HepG2 (cell line): ENCODE data around the gene CNPY4. TPM values are rescaled to one million over a fixed set of nuclear protein-coding genes. Genes with fewer than 3 reads are reported as not detected.

Experiments
- AGO2 ChIP-seq: fragments of 200-400 bp; formaldehyde crosslinking; optimal IDR thresholded peaks from 2 replicates; pipeline ENCODE3; 2017; ENCODE audit warnings: mild to moderate bottlenecking, low read depth, low read length, moderate library complexity
- AKAP8 ChIP-seq: sonication (generic); formaldehyde crosslinking; IDR thresholded peaks from 2 replicates; pipeline ENCODE4 v1.5.1; 2020; ENCODE audit warnings: mild to moderate bottlenecking, missing genetic modification reagents
- FOXA1 ChIP-seq, 2 experiments: fragments of 450-650 bp in 1 of 2; sonication (generic) in 1 of 2; formaldehyde crosslinking in 1 of 2; IDR thresholded peaks; 2 replicates each; pipeline versions ENCODE4 v1.4.0 to v1.6.1; 2016 to 2020; ENCODE audit warnings: missing genetic modification reagents in 1 of 2
- ISL2 ChIP-seq: sonication (generic); formaldehyde crosslinking; IDR thresholded peaks from 2 replicates; pipeline ENCODE4 v1.5.0; 2020; ENCODE audit warnings: missing genetic modification reagents
- KAT8 ChIP-seq: IDR thresholded peaks from 2 replicates; pipeline ENCODE4 v1.6.1; 2016; ENCODE audit warnings: missing genetic modification reagents, missing compliant biosample characterization
- NFE2L2 ChIP-seq: fragments of 150-350 bp; IDR thresholded peaks from 2 replicates; pipeline ENCODE4 v1.6.1; 2014; ENCODE audit warnings: low read length
- NFKB2 ChIP-seq: sonication (generic); formaldehyde crosslinking; IDR thresholded peaks from 2 replicates; pipeline ENCODE4 v1.4.0; 2020; ENCODE audit warnings: missing genetic modification reagents, borderline replicate concordance
- SALL1 ChIP-seq: sonication (generic); formaldehyde crosslinking; IDR thresholded peaks from 2 replicates; pipeline ENCODE4 v1.8.0; 2022; ENCODE audit warnings: mild to moderate bottlenecking, missing genetic modification reagents
- TEAD3 ChIP-seq: optimal IDR thresholded peaks from 2 replicates; pipeline ENCODE3; 2016; ENCODE audit warnings: borderline replicate concordance
- ZNF329 ChIP-seq: sonication (generic); formaldehyde crosslinking; IDR thresholded peaks from 2 replicates; pipeline ENCODE4 v1.9.0; 2021; ENCODE audit warnings: low read depth, mild to moderate bottlenecking, missing genetic modification reagents
- ZNF34 ChIP-seq: sonication (generic); formaldehyde crosslinking; IDR thresholded peaks from 2 replicates; pipeline ENCODE4 v1.4.0; 2020; ENCODE audit warnings: mild to moderate bottlenecking, missing genetic modification reagents, borderline replicate concordance
- ZNF629 ChIP-seq: sonication (generic); formaldehyde crosslinking; conservative IDR thresholded peaks from 2 replicates; pipeline ENCODE4 v1.5.0; 2020; ENCODE audit warnings: missing genetic modification reagents
- polyA plus RNA-seq, 8 experiments: library from polyadenylated mRNA; depleted of rRNA in 3 of 8; stranded (reverse) in 7 of 8; unstranded in 1 of 8; fragments of >200 nt; fragmentation: Illumina TruSeq in 4 of 8; extraction: Trizol in 4 of 8; gene quantifications; 2 replicates each; pipeline versions ENCODE4 v1.2.1 to v1.2.3, GENCODE V29; 2011 to 2016; ENCODE audit warnings: low read depth in 4 of 8, missing spikeins in 1 of 8, mixed read lengths in 1 of 8; ENCODE audit not compliant: insufficient read depth in 1 of 8
- total RNA-seq, 5 experiments: library from RNA; depleted of rRNA; stranded (reverse); fragments of >200 nt; fragmentation: Illumina TruSeq; extraction: Trizol; gene quantifications; 2 replicates each; pipeline ENCODE4 v1.2.3, GENCODE V29; 2016; ENCODE audit warnings: low read depth in 1 of 5
- TF ChIP-seq, protein P1 (sequence below): IDR thresholded peaks from 2 replicates; pipeline ENCODE4 v1.4.0; 2020; ENCODE audit warnings: mild to moderate bottlenecking, missing genetic modification reagents
- TF ChIP-seq, protein P2 (sequence below): IDR thresholded peaks from 2 replicates; pipeline ENCODE4 v1.6.1; 2016; ENCODE audit warnings: low read depth, missing genetic modification reagents, missing compliant biosample characterization
- TF ChIP-seq, protein P3 (sequence below): sonication (generic); formaldehyde crosslinking; IDR thresholded peaks from 2 replicates; pipeline ENCODE4 v1.4.0; 2020; ENCODE audit warnings: missing genetic modification reagents, borderline replicate concordance

CNPY4 gene
- total and polyA plus RNA-seq, 2 of the 13 experiments (the other 11 are each of a cell fraction or from before 2014, with no cell fraction given): 6.2 to 12.7 TPM

DNA sequence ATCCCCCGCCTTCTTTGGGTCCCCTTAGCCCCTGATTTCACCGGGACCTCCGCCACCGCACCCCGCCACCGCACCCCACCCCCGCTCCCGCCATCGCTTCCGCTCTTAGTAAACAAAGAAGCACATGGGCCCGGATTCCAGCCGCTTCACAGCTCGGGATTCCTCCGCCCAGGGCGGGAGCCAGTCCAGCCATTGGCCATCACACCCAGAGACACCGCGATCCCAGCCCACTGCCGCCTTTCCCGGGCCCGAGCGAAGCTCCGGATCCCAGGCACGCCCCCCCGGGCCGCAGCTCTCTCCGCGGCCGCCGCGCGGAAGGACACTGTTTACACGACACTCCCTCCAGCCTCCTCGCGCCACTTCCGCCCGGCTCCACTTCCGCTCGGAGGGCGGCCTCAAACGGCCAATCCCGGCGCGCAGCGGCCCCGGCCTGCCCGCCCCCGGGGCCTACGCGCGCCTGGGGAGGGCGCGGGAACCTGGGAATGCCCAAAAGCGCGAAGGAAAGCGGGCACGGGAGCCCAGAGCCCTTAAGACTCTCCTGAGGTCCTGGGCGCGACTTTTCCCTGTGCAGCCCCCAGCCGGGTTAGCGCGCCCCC is 18.9 kb upstream of the CNPY4 start (continued):
- TF ChIP-seq, protein P1, sequence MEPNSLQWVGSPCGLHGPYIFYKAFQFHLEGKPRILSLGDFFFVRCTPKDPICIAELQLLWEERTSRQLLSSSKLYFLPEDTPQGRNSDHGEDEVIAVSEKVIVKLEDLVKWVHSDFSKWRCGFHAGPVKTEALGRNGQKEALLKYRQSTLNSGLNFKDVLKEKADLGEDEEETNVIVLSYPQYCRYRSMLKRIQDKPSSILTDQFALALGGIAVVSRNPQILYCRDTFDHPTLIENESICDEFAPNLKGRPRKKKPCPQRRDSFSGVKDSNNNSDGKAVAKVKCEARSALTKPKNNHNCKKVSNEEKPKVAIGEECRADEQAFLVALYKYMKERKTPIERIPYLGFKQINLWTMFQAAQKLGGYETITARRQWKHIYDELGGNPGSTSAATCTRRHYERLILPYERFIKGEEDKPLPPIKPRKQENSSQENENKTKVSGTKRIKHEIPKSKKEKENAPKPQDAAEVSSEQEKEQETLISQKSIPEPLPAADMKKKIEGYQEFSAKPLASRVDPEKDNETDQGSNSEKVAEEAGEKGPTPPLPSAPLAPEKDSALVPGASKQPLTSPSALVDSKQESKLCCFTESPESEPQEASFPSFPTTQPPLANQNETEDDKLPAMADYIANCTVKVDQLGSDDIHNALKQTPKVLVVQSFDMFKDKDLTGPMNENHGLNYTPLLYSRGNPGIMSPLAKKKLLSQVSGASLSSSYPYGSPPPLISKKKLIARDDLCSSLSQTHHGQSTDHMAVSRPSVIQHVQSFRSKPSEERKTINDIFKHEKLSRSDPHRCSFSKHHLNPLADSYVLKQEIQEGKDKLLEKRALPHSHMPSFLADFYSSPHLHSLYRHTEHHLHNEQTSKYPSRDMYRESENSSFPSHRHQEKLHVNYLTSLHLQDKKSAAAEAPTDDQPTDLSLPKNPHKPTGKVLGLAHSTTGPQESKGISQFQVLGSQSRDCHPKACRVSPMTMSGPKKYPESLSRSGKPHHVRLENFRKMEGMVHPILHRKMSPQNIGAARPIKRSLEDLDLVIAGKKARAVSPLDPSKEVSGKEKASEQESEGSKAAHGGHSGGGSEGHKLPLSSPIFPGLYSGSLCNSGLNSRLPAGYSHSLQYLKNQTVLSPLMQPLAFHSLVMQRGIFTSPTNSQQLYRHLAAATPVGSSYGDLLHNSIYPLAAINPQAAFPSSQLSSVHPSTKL: peak; percentile 79; the same call in 1 of the 2 replicates
- TF ChIP-seq NFE2L2 (no peak), TEAD3 (CRISPR knock-in tag) (peak; percentile 82), ZNF329 (CRISPR knock-in tag) (peak; percentile 64; the same call in 1 of the 2 replicates), ZNF629 (no peak), ZNF34 (CRISPR knock-in tag) (no peak), AGO2 (no peak), SALL1 (CRISPR knock-in tag) (peak; percentile 86), ISL2 (CRISPR knock-in tag) (peak; percentile 68), NFKB2 (peak; percentile 69; the same call in 1 of the 2 replicates), KAT8 (CRISPR knock-in tag) (peak; percentile 96), AKAP8 (peak; percentile 63), FOXA1 (IDR thresholded peaks at IDR 0.05) (peak; percentile 71), FOXA1 (CRISPR knock-in tag; IDR thresholded peaks at IDR 0.05) (peak; percentile 99)
- TF ChIP-seq, protein P2, sequence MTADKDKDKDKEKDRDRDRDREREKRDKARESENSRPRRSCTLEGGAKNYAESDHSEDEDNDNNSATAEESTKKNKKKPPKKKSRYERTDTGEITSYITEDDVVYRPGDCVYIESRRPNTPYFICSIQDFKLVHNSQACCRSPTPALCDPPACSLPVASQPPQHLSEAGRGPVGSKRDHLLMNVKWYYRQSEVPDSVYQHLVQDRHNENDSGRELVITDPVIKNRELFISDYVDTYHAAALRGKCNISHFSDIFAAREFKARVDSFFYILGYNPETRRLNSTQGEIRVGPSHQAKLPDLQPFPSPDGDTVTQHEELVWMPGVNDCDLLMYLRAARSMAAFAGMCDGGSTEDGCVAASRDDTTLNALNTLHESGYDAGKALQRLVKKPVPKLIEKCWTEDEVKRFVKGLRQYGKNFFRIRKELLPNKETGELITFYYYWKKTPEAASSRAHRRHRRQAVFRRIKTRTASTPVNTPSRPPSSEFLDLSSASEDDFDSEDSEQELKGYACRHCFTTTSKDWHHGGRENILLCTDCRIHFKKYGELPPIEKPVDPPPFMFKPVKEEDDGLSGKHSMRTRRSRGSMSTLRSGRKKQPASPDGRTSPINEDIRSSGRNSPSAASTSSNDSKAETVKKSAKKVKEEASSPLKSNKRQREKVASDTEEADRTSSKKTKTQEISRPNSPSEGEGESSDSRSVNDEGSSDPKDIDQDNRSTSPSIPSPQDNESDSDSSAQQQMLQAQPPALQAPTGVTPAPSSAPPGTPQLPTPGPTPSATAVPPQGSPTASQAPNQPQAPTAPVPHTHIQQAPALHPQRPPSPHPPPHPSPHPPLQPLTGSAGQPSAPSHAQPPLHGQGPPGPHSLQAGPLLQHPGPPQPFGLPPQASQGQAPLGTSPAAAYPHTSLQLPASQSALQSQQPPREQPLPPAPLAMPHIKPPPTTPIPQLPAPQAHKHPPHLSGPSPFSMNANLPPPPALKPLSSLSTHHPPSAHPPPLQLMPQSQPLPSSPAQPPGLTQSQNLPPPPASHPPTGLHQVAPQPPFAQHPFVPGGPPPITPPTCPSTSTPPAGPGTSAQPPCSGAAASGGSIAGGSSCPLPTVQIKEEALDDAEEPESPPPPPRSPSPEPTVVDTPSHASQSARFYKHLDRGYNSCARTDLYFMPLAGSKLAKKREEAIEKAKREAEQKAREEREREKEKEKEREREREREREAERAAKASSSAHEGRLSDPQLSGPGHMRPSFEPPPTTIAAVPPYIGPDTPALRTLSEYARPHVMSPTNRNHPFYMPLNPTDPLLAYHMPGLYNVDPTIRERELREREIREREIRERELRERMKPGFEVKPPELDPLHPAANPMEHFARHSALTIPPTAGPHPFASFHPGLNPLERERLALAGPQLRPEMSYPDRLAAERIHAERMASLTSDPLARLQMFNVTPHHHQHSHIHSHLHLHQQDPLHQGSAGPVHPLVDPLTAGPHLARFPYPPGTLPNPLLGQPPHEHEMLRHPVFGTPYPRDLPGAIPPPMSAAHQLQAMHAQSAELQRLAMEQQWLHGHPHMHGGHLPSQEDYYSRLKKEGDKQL (CRISPR knock-in tag): no peak
- TF ChIP-seq, protein P3, sequence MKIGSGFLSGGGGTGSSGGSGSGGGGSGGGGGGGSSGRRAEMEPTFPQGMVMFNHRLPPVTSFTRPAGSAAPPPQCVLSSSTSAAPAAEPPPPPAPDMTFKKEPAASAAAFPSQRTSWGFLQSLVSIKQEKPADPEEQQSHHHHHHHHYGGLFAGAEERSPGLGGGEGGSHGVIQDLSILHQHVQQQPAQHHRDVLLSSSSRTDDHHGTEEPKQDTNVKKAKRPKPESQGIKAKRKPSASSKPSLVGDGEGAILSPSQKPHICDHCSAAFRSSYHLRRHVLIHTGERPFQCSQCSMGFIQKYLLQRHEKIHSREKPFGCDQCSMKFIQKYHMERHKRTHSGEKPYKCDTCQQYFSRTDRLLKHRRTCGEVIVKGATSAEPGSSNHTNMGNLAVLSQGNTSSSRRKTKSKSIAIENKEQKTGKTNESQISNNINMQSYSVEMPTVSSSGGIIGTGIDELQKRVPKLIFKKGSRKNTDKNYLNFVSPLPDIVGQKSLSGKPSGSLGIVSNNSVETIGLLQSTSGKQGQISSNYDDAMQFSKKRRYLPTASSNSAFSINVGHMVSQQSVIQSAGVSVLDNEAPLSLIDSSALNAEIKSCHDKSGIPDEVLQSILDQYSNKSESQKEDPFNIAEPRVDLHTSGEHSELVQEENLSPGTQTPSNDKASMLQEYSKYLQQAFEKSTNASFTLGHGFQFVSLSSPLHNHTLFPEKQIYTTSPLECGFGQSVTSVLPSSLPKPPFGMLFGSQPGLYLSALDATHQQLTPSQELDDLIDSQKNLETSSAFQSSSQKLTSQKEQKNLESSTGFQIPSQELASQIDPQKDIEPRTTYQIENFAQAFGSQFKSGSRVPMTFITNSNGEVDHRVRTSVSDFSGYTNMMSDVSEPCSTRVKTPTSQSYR (CRISPR knock-in tag): peak; percentile 29; the same call in 1 of the 2 replicates
